Adipose tissue (tissue), 3 donors: ENCODE data around the gene CTU2. TPM values are rescaled to one million over a fixed set of nuclear protein-coding genes. Genes with fewer than 3 reads are reported as not detected.

Source experiments
- H3K27ac ChIP-seq: one replicate; pipeline ENCODE4 v1.5.1; 2013; ENCODE audit warnings: low read depth, low read length
- WGBS, 3 donors: extraction: QIAGEN DNeasy Blood & Tissue Kit; methylation state at CpG; one replicate each; pipeline ENCODE4 v1.1.7; 2013; 5-methylcytosine and 5-hydroxymethylcytosine counted together
- polyA plus RNA-seq, 3 donors: library from polyadenylated mRNA; stranded (reverse); fragments of 200-250 nt; gene quantifications; one replicate each; pipeline ENCODE4 v1.2.3, GENCODE V29; 2013
- donor health status: healthy with polysubstance abuse.
- donor health status: Bipolar disorder and iron deficiency.
- donor health status: healthy.

Gene CTU2
- polyA plus RNA-seq, 3 donors, result 9.5 to 19.3 (median 17.3) TPM

DNA sequence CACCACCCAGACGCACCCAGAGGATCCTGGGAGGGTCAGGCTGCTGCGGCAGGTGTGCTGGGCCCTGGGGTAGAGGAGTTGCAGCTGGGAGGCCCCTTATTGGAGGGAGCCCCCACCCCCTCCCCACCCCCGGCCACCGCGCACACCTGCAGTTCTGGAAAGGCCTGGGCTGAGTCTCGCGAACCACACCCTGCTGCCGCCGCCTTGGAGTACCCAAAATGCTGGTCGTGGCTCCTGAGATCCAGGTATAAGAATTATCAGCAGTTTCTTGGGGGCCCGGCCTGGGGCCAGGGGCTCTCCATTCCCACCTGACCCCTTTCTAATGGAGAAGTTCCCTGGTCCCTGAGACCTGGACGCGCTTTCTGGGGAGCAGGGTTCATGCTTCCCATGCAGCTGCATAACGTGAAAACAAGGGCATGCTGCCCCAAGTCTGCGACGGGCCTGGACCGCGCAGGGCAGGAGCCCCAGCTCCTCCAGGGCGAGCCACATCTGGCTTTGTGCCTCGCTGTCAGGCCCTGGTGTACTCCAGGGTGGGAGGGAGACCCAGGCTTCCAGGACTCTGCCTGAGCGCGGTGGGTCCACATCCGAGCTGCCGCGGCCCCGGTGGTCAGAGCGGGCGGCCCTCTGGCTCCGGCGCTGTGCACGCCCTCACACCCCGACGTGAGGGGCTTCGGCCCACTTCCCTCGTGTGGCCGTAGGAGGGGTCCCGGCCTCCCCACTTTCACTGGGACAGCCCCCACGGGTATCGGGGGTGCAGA, 12.7 kb upstream of the CTU2 start:
- H3K27ac ChIP-seq, result no peak overlapping the region
- 89 to 90% (median 90%) methylated on average over 39 of the region's 39 CpGs for WGBS, 3 donors

DNA sequence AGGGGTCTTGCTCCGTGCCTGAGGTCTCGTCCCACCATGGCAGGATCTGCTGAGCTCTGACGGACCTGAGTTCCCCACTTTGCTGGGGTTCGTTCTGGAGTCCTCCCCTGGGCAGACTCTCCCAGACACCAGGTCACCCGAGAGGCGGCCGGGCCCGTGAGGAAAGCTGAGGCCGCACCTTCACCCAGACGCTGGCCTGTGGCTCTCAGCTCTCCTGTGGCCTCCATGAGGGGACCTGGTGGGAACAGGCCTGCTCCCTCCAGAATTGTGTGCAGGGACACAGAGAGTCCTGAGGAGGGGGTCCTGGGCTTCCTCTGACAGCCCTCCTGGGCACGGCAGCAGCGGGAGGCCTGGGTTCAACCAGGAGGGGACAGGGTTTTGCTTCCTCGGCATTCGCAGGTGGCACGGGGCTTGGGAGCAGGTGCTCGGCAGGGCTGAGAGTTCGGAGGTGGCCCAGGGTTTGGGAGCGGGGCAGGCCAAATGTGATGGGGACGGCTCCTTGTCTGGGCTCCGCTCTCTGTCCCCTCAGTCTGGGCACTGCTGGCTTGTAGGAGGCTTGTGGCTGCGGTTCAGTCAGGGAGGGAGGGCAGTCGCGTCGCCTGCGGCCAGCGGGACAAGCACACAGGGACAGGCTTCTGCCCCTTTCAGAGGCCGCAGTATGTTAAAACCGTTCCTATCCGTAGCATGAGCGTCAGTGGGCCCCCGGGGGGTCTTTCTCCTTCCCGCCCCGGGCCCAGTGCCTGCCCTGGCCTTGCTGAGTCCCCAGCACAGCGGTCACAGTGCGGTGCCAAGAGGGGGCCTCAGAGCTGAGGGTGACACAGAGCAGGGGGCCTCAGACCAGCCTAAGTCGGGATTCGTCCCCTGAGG, 11.8 kb upstream of the CTU2 start:
- no peak overlapping the region for H3K27ac ChIP-seq
- WGBS, 3 donors, result 88 to 93% (median 93%) methylated on average over 32 to 37 of the region's 37 CpGs

DNA sequence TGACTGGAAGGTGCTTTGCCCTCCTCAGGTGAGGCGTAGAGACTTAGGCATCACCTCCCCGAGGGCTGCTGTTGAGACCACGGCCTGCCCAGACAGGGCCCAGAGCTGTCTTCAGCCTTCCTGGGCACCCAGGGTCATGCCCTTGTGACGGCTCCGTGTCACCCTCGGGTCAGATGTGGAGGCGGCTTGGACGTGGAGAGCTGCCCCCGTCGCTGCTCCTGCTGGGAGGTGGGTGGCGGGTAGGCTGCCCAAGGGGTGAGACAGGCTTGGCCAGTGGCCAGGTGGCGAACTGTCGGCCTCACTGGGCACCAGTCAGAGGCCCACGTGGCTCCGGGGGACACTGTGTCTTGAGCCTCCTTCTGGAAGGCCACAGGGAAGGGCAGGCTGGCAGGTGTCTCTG, 11.1 kb upstream of the CTU2 start:
- no peak overlapping the region for H3K27ac ChIP-seq
- WGBS, 3 donors, result 76 to 84% (median 80%) methylated on average over 15 of the region's 15 CpGs

DNA sequence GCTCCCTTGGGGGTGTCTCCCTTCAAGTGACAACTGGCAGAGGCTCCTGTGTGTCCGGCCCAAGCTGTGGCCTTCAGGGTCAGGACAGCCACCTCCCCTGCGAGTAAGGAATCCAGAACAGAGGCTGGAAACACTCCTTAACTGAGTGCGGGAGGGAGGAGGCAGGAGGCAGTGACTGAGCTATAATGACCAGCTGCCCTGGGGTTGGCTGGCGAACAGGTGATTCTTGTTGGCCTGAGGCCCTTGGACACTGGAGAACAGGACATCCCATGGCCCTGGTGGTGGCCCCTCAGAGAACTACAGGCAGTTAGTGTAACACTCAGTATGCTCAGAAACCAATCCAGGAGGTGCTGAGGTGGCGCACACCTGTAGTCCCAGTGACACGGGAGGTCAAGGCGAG, 10.6 kb upstream of the CTU2 start:
- WGBS, 3 donors, result 90 to 97% (median 95%) methylated on average over 7 of the region's 7 CpGs
- H3K27ac ChIP-seq, result no peak overlapping the region

DNA sequence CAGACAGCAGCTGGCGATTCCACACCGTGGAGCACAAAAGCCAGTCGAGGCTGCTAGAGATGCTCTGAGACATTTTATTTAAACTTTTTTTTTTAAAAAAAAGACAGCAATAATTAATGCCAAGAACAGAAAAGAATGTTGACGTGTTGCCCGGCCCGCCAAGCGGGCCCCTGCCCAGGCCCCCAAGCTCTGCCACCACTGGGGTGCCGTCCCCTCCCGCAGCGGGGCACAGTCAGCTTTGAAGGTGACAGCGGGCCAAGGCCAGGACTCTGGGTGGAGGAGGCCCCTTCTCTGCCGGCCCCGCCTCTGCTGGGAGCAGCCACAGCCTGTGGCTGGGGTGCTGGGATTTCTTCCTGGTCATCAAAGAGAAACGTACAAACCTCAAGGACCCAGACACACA, 9.9 kb upstream of the CTU2 start:
- WGBS, 3 donors, result 86 to 87% (median 87%) methylated on average over 14 of the region's 14 CpGs
- H3K27ac ChIP-seq, result no peak overlapping the region

DNA sequence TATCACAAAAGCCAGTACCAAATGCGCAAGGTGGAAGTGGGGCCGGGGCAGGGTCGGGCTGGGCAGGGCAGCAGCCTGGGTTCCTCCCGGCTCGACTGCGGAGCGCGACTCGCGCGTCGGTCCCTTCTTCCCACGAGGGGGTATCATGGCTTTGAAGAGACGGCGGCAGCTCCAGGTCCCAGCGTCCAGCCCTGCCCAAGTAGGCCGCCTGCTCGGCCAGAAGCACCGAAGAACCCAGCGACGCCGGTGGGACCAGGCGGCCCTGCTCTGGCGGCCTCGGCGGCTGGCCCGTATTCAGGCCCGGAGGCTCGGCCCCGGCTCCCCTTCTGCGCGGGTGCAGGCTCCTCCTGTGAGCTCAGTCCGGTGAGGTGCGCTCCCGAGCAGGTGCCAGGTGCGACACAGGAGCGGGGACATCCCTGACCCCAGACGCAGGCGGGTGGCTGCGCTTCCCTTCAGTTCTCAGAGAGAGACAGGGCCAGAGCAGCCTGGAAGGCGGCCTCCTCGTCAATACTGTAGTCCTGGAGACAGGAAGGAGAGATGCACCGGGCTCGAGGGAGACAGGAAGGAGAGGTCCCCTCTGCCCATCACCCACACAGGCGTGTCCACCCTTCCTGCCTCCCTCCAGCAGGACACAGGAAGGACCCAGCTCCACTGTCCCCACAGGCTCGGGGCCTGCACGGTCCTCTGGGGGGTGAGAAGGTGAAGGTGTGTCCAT, 9.0 kb upstream of the CTU2 start:
- H3K27ac ChIP-seq, result no peak overlapping the region
- WGBS, 3 donors, result 87 to 93% (median 92%) methylated on average over 44 to 47 of the region's 47 CpGs

DNA sequence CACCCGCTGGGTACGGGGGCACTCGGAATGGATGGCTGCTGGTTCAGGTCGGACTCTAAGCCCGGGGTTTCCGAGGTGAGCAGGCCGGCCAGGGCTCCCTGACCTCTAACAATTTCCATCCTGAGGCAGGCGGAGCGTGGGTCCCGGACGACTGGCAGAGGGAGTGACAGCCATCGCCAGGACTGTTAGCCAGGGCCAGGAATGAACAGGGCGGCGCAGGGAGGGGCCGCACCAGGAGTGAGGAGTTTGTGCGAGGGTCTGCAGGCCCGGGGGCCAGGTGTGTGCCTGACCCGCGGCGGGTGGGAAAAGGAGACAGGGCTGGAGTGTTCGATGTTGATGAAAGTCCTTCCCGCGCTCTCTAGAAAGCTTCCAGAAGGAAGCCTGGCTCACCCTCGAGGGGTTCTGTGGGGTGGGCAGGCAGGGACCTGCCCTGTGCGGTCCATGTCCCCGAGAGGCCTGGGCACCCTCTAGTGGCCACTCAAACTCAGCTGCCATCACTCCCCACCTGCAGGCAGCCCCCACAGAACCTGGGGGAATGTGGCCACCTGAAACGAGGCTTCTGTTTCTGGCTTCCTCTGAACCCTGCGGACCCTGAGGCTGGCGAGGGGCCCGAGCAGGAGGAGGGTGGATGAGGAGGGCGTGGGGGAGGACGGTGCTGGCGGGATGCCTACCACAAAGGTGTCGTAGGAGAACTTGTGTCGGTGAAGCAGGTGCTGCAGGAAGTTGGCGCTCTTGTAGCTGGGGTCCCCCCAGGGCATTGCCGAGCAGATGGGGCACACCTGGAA, 8.3 kb upstream of the CTU2 start:
- no peak overlapping the region for H3K27ac ChIP-seq

DNA sequence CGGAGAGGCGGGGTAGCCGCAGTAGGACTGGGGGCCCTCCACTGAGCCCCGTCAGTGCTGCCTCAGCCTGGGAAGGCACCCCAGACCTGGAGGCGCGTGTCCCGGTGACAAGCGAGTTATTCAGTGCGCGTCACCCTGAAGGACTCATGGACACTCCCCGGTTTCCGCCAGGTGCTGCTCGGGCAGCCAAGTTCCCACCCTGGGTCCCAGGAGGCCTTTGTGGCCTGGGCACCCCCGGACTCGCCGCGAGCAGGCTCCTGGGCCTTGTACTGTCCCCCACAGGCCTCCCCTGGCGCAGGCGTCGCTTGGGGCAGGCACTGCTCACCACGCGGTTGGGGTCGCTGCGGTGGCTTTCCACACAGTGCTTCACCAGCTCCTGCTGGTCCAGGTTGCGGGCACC, 7.7 kb upstream of the CTU2 start:
- no peak overlapping the region for H3K27ac ChIP-seq
- 93 to 96% (median 96%) methylated on average over 22 to 25 of the region's 25 CpGs for WGBS, 3 donors

More for the DNA sequence above, 8.3 kb upstream of the CTU2 start:
- 84 to 88% (median 87%) methylated on average over 37 of the region's 37 CpGs for WGBS, 3 donors

DNA sequence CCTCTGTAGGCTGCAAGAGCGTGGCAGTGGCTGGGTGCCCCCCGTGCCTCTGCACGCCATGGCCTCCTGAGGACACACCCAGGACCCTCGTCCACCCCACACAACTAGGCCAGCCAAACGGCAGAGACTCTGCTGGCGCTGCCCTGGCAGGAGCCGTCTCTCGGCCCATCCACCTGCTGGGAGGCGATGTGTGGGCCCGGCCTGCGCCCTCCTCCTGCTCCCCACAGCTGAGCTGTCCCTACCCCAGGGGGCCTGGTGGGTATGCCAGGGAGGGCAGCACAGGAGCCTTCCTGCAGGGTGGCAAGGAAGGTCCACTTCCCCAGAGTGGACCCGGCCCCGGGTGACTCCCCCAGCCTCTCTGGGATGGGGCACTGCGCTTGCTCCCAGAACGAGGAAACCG, 7.1 kb upstream of the CTU2 start:
- 90 to 97% (median 91%) methylated on average over 15 to 16 of the region's 16 CpGs for WGBS, 3 donors
- no peak overlapping the region for H3K27ac ChIP-seq

DNA sequence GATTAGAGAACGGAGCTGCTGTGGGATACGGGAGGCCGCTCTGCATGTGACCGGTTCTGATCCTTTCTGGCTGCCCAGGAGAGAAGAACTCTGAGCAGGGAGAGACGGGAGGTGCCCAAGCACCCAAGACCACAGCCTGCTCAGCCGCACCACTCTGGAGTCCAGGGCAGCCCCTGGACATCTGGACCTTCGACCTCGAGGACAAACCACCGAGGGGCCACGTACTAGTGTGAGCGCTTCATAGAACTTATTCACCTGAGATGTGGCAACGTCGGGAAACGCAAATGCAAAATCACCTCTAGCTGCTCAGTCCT, 6.0 kb upstream of the CTU2 start:
- peak overlapping the region; percentile 77 for H3K27ac ChIP-seq
- WGBS, 3 donors, result 50 to 79% (median 55%) methylated on average over 14 of the region's 14 CpGs

DNA sequence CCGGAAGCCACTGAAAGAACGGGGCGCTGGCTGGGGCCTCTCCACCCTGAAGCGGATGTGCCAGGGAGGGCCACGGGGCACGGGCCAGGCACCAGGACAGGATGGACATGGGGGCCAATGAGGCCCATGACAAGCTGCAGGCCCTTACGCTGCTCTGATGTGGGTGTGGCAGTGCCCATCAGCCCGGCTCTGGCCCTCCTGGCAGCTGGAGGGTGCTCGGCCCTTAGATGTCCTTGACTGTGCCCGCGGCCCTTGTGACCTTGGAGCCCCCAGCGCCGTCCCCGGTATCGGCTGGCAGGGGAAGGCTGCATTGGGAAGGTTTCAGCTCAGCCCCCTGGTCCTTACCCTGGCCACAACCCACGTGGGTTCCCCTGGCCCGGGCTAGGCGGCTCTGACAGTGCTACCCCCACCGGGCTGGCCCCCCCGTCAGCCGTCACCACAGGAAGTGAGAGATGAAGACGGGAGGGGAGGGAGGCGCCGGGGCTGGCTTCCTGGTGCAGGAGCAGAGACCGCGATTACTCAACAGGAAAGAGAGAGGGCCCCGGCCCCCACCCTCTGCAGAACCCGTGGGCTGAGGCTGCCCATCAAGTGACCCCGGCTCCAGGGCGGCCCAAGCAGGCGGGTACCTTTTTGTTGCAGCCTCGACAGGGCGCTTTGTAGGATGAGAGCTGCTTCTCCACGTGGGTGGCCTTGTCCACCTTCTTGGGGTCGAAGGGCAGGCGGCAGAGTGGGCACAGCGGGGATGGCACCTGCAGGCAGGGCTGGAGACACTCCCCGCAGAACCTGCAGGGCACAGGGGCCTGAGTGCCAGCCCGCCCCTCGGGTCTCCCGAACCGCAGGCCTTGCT, 5.4 kb upstream of the CTU2 start:
- 31 to 64% (median 32%) methylated on average over 39 to 42 of the region's 42 CpGs for WGBS, 3 donors
- peak overlapping the region; percentile 77 for H3K27ac ChIP-seq

DNA sequence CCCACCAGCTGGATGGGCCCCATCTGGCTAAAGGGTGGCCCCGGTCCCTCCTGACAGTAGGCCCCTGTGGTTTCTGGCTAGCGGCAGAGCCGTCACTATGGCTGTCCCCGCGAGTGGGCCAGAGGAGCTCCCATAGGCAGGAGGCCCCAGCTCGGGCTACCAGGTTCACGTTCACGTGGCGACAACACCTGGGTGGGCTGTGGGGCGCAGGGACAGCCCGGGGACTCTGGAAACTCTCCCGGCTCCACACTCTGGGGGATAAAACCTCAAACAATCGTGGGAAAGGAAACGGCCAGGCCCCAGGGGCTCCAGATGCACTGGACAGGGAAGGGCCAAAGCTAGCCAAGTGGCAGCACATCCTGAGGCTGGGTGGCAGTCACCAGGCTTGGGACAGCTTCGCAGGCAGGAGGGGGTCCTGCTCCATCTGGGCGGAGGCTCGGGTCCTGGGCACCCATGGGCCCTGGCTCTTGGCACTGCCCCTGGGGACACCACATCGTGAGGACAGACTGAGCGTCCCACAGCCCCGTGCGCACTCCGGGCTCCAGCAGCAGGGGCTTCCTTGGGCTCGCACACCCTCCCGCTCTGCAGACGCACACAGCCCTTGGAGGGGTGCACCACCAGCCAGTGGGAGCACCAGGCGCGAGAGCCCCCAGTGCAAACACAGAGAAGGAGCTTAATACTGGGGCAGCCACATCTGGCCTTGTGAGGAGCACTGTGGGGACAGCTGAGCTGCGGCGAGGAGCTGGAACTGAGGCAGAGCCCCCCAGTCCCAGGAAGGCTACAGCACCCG, 4.5 kb upstream of the CTU2 start:
- 49 to 78% (median 53%) methylated on average over 28 to 30 of the region's 30 CpGs for WGBS, 3 donors
- H3K27ac ChIP-seq, result no peak overlapping the region

DNA sequence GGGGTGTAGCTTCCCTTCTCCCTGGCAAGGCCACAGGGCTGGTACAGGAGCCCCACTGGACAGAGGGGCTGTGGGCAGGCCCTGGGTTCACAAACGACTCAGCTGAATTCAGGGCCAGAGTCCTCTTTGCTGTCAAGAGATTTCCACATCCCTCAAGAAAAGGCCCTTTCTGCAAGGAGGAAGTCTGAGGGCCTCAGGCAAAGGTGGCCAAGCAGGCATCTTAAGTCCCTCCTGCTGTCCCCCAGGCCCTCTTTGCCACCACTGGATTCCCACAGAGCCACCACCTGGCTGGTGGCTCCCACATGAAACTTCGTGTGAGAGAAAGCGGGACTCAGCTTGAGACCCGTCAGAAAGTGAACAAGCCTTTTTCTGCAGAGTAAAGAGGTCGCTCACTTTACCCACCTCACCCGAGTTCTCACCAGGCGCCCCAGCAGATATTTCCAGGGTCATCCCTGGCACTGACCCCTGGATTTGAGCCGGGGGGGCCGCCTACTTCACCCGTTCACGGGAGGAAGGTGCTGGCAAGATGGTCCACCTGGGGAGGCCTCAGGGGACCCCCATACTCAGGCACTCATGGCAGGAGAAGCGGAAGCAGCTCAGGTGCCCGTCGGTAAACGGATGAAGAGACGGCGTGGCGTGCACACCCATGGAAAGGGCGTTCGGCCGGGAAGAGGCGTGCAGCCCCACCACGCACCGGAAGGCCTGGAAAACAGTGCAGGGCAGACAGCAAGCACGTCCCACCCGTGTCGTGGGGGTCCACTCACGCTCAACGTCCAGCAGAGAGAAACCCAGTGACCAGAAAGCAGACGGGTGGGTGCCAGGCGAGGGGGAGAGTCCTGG, 3.7 kb upstream of the CTU2 start:
- WGBS, 3 donors, result 66 to 80% (median 71%) methylated on average over 31 of the region's 31 CpGs
- no peak overlapping the region for H3K27ac ChIP-seq

DNA sequence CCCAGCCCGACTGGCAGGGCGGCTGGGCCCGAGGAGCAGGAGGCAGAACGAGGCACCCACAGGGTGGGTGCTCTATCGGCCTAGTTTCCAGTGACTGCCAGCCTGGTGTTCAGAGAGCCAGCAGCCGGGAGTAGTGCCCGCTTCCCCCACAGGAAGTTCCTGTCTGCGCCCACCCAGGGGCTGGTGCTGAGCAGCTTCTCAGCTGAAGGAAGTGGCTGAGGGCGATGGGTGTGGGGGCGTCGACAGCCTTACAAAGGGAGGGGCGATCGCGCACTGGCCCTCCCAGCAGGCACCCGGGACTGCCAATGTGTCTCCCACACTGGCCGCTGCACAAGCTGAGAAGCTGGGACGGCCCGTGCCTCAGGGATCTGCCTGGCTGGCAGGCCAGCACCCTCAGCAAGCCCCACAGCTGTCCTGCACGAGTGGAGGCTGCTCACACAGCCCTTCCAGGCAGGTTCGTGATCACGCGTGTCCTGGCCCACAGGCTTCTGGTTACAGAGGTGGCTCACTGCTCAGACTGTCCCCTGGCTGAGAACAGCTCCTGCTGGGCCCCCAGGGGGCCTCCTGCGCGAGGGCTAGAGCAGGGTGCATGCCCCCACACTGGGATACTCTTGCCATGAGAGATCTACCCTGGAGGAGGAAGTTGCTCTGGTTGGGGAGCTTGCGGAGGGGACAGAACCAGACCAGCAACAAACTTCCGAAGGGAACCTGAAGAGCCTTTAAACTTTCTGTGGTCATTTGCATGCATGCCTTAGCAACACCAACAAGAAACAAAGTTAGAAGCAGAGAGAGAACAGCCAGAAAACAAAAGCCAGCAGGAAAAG, 2.6 kb upstream of the CTU2 start:
- 34 to 74% (median 41%) methylated on average over 25 to 26 of the region's 26 CpGs for WGBS, 3 donors
- no peak overlapping the region for H3K27ac ChIP-seq

DNA sequence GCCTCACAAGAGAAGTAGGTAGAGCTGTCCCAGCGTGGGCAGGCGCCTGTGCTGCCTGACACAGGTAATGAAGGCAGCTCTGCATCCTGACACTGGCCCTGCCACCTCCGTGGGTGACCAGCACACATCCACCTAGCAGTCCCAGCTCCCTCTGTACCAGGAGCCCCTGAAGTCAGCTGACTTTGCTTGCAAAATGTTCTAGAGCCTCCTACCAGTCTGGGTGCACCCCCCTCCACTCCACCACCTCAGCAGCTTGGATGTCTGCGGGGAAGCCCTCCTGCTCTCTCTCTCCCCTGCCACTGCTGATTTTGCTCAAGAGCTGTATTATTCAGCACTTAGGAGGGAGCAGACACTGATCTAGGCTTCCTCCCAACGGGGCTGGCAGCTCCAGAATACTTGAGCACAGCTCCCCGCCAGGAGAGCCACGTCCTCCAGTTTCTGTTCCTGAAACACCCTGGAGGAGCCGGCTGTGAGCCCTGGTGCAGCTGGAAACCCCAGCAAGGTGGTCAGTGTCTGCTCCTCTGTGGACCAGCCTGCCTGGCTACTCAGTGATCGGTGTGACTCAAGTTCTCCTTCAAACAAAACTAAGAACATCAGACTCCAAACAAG, 1.1 kb upstream of the CTU2 start:
- H3K27ac ChIP-seq, result no peak overlapping the region
- WGBS, 3 donors, result 22 to 27% (median 26%) methylated on average over 9 of the region's 9 CpGs
